Measurements from ENCODE around the gene TIAL1. TPM values are rescaled to one million over a fixed set of nuclear protein-coding genes. Genes with fewer than 3 reads are reported as not detected.
A peak's percentile ranks its signal among the peaks of the same experiment; 100 is the strongest.

The TIAL1 gene, protein sequence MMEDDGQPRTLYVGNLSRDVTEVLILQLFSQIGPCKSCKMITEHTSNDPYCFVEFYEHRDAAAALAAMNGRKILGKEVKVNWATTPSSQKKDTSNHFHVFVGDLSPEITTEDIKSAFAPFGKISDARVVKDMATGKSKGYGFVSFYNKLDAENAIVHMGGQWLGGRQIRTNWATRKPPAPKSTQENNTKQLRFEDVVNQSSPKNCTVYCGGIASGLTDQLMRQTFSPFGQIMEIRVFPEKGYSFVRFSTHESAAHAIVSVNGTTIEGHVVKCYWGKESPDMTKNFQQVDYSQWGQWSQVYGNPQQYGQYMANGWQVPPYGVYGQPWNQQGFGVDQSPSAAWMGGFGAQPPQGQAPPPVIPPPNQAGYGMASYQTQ
- 100 to 1,000 TPM; 184 to 192 TPM for total RNA-seq

DNA sequence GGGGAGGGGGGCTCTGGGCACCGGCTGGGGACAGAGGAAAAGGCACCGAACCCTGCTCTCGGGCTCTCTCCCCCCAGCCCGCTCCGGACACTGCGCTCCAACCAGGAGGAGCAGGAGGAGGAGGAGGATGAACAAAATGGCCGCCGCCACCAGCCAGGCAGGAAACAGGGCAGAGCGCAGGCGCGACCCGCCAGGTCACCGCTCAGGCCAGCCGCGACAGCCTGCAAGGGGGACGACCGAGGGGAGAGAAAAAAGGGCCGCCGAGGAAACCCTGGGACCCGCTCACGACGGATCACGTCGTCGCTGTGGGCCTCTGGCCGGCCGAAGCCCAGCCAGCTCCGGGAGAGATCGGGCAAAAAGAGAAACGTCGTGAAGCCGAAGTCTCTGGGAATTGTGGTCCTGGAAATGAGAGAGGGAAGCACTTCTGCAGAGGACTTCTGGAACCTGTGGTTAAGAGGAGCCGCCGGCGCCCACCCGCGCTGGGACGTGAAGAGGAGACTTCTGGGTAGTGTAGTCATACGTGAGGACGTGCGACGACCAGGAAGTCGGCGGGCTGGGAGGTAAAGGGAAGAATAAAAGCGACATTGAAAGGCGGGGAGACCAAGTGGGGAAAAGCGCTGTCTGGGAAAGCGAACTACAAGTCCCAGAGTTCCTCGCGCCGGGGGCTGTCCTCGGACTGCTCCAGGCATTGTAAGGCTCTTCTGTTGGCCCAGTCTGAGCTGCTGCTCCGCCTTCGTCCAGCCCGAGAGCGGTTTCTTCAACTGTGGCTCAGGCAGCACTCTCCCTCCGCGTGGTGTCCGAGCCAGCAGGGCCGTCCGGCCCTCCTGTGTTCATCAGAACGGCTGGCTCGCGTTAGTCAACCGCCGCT lies at the start of gene TIAL1:
TSS of gene TIAL1 (minus strand) at position 428 of the 868 bp plus-strand sequence. CDS start 499 bp downstream, outside the sequence.
- peak; percentile 98 for DNase-seq
- no peaks in the 10 kb centered on the region for H3K9me3 Mint-ChIP-seq
- peaks cover 39% of the 10 kb centered on the region for H3K36me3 Mint-ChIP-seq (ENCODE audit: low read depth)
- intact Hi-C loops (cut with micrococcal nuclease): loop anchor here (1.0 to 2.0 kb wide), 14 partner anchors 22 to 841 kb away; partner anchors contain the start of genes EIF3A, GRK5, INPP5F and MCMBP
- H3K27me3 Mint-ChIP-seq (ENCODE audit: low read depth): no peaks in the 10 kb centered on the region
- peak within 1 kb of the TSS; percentile 98 for H3K27ac Mint-ChIP-seq
- H3K4me1 Mint-ChIP-seq (ENCODE audit: low read depth): peaks cover 47% of the 10 kb centered on the region
- CTCF ChIA-PET: interaction anchor here (0.5 to 1.1 kb wide), 3 partner anchors 52 to 100 kb away, joined by 3 to 7 read pairs (median 6); no protein-coding TSS in a partner anchor
- peak within 1 kb of the TSS; percentile 93 for H3K4me3 Mint-ChIP-seq

DNA sequence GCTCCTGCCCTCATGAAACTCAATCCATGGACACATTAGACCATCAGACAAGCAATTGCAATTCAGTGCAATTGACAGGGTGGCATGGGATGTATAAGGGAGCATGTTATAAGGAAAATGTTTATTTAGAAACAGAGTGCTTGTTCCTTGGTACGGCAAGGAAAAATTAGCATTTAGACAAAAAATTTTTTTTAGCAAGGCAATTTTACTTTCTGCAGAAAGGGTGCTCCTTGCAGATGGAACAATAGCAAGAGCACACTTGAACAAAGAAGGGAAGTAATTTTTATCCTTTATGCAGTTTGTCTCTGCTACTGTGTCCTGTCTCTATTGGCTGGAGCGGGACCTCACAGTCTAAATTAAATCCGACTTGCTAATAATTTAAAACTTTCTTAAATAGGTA lies 48.2 kb upstream of the TIAL1 start:
- intact Hi-C loops (cut with micrococcal nuclease): no loop called here
- H3K27me3 Mint-ChIP-seq (ENCODE audit: low read depth): no peaks in the 10 kb centered on the region
- H3K27ac Mint-ChIP-seq: no peak overlapping the region
- peaks cover 4% of the 10 kb centered on the region for H3K4me1 Mint-ChIP-seq (ENCODE audit: low read depth)
- no peak for DNase-seq
- peaks cover 2% of the 10 kb centered on the region for H3K9me3 Mint-ChIP-seq
- H3K36me3 Mint-ChIP-seq (ENCODE audit: low read depth): no peaks in the 10 kb centered on the region
- CTCF ChIA-PET: interaction anchor here (1.6 kb wide), 1 partner anchor 12 kb away, joined by 7 read pairs; no protein-coding TSS in a partner anchor
- no peak overlapping the region for H3K4me3 Mint-ChIP-seq

DNA sequence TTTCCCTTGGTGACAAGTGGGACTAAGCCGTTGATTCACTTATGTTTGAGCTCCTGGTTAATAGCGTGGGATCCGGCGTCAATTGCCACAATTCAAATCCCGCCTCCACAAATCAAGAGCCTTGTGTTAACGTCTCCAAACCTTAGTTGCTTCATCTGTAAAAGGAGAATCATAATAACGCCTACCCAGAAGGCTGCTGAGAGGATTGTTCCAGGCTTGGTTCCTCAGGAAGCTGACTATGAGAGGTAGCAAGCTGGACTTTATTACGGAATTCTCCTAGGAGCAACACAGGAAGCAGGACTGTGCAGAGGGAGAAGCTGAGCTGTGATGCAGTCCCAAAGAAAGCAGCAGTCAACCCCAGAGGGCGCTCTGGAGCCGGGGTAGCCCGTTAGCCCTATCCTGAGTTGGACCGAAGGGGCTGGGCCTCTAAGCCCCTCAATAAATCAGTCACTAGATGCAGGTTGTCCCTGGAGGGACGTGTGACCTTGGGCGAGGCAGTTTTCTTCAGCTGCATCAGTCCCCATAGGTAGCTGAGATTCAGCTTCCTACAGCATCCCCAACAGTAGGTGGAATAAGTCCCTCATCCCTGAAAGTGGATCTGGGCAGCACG lies 47.5 kb upstream of the TIAL1 start:
- intact Hi-C loops (cut with micrococcal nuclease): no loop called here
- Mint-ChIP-seq H3K36me3 (ENCODE audit: low read depth) (no peaks in the 10 kb centered on the region), H3K27ac (no peak overlapping the region), H3K9me3 (peaks cover 2% of the 10 kb centered on the region), H3K4me1 (ENCODE audit: low read depth) (peaks cover 4% of the 10 kb centered on the region), H3K4me3 (no peak overlapping the region), H3K27me3 (ENCODE audit: low read depth) (no peaks in the 10 kb centered on the region)
- DNase-seq: no peak
- CTCF ChIA-PET: interaction anchor here (0.5 to 1.8 kb wide), 6 partner anchors 9 to 261 kb away, joined by 3 to 7 read pairs (median 4); no protein-coding TSS in a partner anchor

DNA sequence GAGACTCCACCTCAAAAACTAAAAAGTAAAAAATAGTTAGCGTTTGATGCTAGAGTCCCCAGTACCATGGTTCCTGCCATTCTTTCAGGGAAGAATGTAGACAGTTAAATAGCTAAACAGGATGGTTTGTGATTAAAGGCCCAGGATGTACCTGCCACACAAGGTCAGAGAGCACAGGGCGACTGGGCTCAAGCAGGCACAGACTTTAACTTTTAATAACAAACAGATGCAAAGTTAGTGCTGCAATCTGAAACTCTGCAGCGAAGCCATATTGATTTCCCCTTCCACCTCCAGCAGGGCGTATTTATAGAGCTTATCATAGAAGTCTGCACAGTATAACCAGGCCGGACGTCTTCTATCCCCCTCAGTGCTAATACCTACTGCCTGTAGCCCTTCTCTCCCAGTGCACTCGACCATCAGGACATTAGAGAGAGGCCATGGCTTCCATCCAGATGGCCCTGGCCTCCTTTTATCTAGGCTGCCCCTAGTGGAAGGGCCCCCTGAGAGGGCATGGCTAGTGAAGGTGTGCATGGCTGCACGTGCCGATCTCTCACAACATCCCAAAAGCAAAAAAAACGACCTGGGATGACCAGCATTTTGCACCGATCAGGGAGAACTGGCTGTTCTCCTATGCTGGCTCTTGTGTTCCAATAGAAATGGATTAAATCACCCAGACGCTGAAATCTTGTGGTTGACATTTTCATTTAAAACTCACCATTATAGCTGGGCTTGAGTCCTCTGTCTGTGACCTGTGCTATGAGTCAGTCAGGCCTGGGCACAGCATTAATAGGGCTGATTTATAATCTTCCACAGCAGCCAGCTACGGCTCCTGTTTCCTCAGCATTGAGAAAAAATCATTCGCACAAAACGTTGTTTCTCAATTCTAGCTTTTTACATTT lies 46.8 kb upstream of the TIAL1 start:
- no peaks in the 10 kb centered on the region for H3K36me3 Mint-ChIP-seq (ENCODE audit: low read depth)
- DNase-seq: no peak
- intact Hi-C loops (cut with micrococcal nuclease): no loop called here
- H3K4me3 Mint-ChIP-seq: no peak overlapping the region
- no peaks in the 10 kb centered on the region for H3K27me3 Mint-ChIP-seq (ENCODE audit: low read depth)
- CTCF ChIA-PET: interaction anchor here (0.5 to 1.8 kb wide), 6 partner anchors 10 to 262 kb away, joined by 3 to 7 read pairs (median 4); no protein-coding TSS in a partner anchor
- H3K4me1 Mint-ChIP-seq (ENCODE audit: low read depth): peaks cover 4% of the 10 kb centered on the region
- peaks cover 2% of the 10 kb centered on the region for H3K9me3 Mint-ChIP-seq
- no peak overlapping the region for H3K27ac Mint-ChIP-seq

DNA sequence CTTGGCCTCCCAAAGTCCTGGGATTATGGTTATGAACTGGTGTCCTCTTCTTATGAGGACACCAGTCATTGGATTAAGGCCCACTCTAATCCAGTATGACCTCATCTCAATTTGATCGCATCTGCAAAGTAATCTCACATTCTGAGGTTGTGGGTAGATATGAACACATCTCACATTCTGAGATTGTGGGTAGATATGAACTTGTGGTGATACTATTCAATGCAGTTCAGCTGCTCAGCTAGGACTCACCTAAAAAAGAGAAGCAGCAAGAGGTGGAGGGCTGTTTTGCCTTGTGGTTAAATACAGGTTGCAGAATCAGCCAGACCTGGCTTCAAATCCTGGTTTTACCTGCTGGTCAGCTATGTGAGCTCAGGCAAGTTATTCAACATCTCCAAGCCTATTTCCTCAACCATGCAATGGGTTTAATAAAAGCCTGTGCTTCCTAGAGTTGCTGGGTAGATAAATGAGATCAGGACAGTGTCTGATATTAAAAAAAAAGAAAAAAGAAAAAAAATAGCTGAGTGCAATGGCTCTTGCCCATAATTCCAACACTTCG lies 45.9 kb upstream of the TIAL1 start:
- CTCF ChIA-PET: interaction anchor here (1.0 to 1.8 kb wide), 2 partner anchors 34 to 217 kb away, joined by 3 to 5 read pairs; no protein-coding TSS in a partner anchor
- Mint-ChIP-seq H3K27me3 (ENCODE audit: low read depth) (no peaks in the 10 kb centered on the region), H3K9me3 (peaks cover 2% of the 10 kb centered on the region), H3K36me3 (ENCODE audit: low read depth) (no peaks in the 10 kb centered on the region), H3K27ac (no peak overlapping the region), H3K4me3 (no peak overlapping the region), H3K4me1 (ENCODE audit: low read depth) (peaks cover 4% of the 10 kb centered on the region)
- intact Hi-C loops (cut with micrococcal nuclease): no loop called here
- no peak for DNase-seq

DNA sequence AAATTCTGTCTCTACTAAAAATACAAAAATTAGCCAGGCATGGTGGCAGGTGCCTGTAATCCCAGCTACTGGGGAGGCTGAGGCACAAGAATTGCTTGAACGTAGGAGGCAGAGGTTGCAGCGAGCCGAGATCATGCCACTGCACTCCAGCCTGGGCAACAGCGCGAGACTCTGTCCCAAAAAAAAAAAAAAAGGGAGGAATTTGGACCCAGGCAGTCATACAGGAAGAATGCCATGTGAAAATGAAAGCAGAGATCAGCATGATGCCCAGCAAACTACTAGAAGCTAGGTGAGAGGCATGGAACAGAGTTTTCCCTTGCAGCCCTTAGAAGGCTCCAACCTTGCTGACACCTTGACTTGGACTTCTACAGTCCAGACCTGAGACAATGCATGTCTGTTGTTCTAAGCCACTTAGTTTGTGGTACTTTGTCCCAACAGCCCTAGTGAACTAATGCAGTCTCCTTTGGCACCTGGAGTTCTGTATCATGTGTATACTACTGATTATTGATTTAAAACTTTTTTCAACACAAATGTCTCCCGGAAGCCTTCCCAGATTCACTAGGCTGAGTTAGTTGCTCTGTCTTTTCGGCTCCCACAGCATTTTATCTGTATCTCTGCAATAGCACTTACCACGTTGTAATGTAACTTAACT lies 44.2 kb upstream of the TIAL1 start:
- no peak for DNase-seq
- no peaks in the 10 kb centered on the region for H3K36me3 Mint-ChIP-seq (ENCODE audit: low read depth)
- H3K27ac Mint-ChIP-seq: no peak overlapping the region
- peaks cover 2% of the 10 kb centered on the region for H3K9me3 Mint-ChIP-seq
- H3K4me3 Mint-ChIP-seq: no peak overlapping the region
- H3K27me3 Mint-ChIP-seq (ENCODE audit: low read depth): no peaks in the 10 kb centered on the region
- CTCF ChIA-PET: interaction anchor here (0.6 kb wide), 1 partner anchor 632 kb away, joined by 5 read pairs; no protein-coding TSS in a partner anchor
- intact Hi-C loops (cut with micrococcal nuclease): no loop called here
- H3K4me1 Mint-ChIP-seq (ENCODE audit: low read depth): peaks cover 4% of the 10 kb centered on the region

DNA sequence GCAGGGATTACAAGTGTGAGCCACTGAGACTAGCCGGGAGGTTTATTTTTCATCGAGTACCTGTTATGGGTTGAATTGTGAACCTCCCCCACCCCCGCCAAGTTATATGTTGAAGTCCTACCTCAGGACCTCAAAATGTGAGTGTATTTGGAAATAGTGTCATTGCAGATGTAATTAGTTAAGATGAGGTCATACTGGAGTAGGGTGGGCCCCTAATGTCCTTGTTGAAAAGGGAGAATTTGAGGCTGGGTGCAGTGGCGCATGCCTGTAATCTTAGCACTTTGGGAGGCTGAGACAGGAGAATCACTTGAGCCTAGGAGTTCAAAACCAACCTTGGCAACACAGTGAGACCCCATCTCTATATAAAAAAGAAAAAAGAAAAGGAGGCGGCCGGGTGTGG lies 43.6 kb upstream of the TIAL1 start:
- H3K9me3 Mint-ChIP-seq: peaks cover 2% of the 10 kb centered on the region

DNA sequence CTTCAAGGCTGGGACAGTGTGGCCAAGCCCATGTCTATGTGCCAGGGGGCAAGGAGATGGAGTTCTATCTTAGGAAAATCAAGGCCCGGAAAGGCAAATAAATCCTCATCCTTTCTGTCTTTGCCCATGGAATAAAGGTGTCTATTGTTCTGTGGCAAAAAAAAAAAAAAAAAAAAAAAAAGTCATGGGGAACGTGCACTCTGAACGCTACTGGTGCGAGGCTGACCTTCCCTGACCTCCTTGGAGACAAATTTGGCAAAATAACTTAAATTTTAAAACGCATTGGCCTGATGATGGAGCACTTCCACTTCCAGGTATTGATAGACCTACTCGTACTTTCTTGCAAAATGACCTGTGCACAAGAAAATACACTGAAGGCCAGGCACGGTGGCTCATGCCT lies 42.2 kb upstream of the TIAL1 start:
- Mint-ChIP-seq H3K9me3 (no peaks in the 10 kb centered on the region), H3K27me3 (ENCODE audit: low read depth) (no peaks in the 10 kb centered on the region), H3K36me3 (ENCODE audit: low read depth) (no peaks in the 10 kb centered on the region), H3K27ac (no peak overlapping the region), H3K4me1 (ENCODE audit: low read depth) (peaks cover 4% of the 10 kb centered on the region), H3K4me3 (no peak overlapping the region)
- DNase-seq: no peak
- intact Hi-C loops (cut with micrococcal nuclease): no loop called here
- CTCF ChIA-PET: no interaction called here

More for the DNA sequence above, 43.6 kb upstream of the TIAL1 start:
- no peak overlapping the region for H3K4me3 Mint-ChIP-seq
- no peaks in the 10 kb centered on the region for H3K36me3 Mint-ChIP-seq (ENCODE audit: low read depth)
- CTCF ChIA-PET: no interaction called here
- intact Hi-C loops (cut with micrococcal nuclease): no loop called here
- no peak for DNase-seq
- peaks cover 4% of the 10 kb centered on the region for H3K4me1 Mint-ChIP-seq (ENCODE audit: low read depth)
- no peak overlapping the region for H3K27ac Mint-ChIP-seq
- H3K27me3 Mint-ChIP-seq (ENCODE audit: low read depth): no peaks in the 10 kb centered on the region

DNA sequence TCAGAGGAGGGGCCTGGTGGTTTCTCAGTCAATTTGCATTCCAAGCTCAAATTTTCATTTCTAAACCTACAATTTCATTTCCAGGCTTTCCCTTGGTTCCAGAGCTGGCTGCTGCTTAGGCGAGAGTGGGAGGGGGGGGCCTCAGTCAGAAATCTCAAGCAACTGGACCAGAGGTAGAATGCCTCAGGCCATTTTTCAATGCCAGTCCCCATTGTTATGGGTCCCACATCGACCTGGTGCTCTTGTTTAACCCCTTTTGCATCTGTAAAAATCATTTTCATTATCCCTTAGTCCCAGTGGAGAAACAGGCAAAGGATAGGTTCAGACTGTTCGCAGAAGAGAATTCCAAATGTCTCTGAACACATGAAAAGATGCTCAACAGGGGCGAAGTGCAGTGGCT lies 40.9 kb upstream of the TIAL1 start:
- no peaks in the 10 kb centered on the region for H3K9me3 Mint-ChIP-seq
- no peaks in the 10 kb centered on the region for H3K36me3 Mint-ChIP-seq (ENCODE audit: low read depth)
- CTCF ChIA-PET: interaction anchor here (1.1 to 1.3 kb wide), 2 partner anchors 10 to 29 kb away, joined by 3 to 8 read pairs; no protein-coding TSS in a partner anchor
- peaks cover 4% of the 10 kb centered on the region for H3K4me1 Mint-ChIP-seq (ENCODE audit: low read depth)
- no peak overlapping the region for H3K4me3 Mint-ChIP-seq
- intact Hi-C loops (cut with micrococcal nuclease): no loop called here
- H3K27ac Mint-ChIP-seq: no peak overlapping the region
- H3K27me3 Mint-ChIP-seq (ENCODE audit: low read depth): no peaks in the 10 kb centered on the region
- no peak for DNase-seq

DNA sequence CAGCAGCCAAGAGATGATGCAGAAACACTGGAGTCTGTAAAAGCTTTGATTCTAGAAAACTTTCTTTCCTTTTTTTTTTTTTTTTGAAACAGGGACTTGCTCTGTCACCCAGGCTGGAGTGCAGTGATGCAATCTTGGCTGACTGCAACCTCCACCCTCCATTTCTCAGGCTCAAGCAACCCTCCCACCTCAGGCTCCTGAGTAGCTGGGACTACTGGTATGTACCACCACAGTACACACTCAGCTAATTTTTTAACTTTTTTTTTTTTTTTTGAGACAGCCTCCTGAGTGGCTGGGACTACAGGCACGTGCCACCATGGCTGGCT lies 37.4 kb upstream of the TIAL1 start:
- no peak for DNase-seq
- no peaks in the 10 kb centered on the region for H3K36me3 Mint-ChIP-seq (ENCODE audit: low read depth)
- no peak overlapping the region for H3K27ac Mint-ChIP-seq
- intact Hi-C loops (cut with micrococcal nuclease): no loop called here
- H3K27me3 Mint-ChIP-seq (ENCODE audit: low read depth): no peaks in the 10 kb centered on the region
- CTCF ChIA-PET: interaction anchor here (2.0 kb wide), 1 partner anchor 10 kb away, joined by 7 read pairs; no protein-coding TSS in a partner anchor
- no peaks in the 10 kb centered on the region for H3K4me1 Mint-ChIP-seq (ENCODE audit: low read depth)
- no peak overlapping the region for H3K4me3 Mint-ChIP-seq
- no peaks in the 10 kb centered on the region for H3K9me3 Mint-ChIP-seq

All from activated naive CD4-positive, alpha-beta T cell treated with anti-CD3 and anti-CD28 coated beads for 36 hours (primary cell).